Caco-2 (cell line): ENCODE measurements around the gene ITGA7. TPM values are rescaled to one million over a fixed set of nuclear protein-coding genes. Genes with fewer than 3 reads are reported as not detected.

Experiments used
- BruUV-seq: library from RNA; stranded (reverse); fragments of 400-500 nt; replicated peaks from 2 replicates; lab custom pipeline; 2021; lab: Mats Ljungman, UMichigan
- CTCF ChIA-PET: fragments of 300-600 bp; sonication (Branson Sonifier 250); formaldehyde crosslinking; loops from one replicate; lab custom pipeline; 2022; ENCODE audit warnings: antibody characterized with exemption; lab: Charles Lee
- POLR2A ChIA-PET: fragments of 300-600 bp; sonication (Branson Sonifier 250); formaldehyde crosslinking; loops from one replicate; lab custom pipeline; 2022; ENCODE audit warnings: antibody characterized with exemption; lab: Charles Lee
- DNase-seq, 2 experiments: peaks; one replicate each; pipeline versions ENCODE4 v3.0.0 to v3.0.0-alpha.2; 2020 to 2022
- H3K27me3 ChIP-seq: replicated peaks from 2 replicates; pipeline ENCODE4 v1.6.0; 2011; ENCODE audit warnings: low read length; ENCODE audit not compliant: control insufficient read depth, insufficient read depth
- H3K36me3 ChIP-seq: 2 replicates; pipeline ENCODE4 v1.5.1; 2011; ENCODE audit warnings: low read length; ENCODE audit not compliant: control insufficient read depth, insufficient read depth
- H3K4me1 ChIP-seq: fragments of 250-450 bp; sonication (Bioruptor Pico); 2 replicates; pipeline ENCODE4 v1.5.1; 2020; ENCODE audit warnings: mild to moderate bottlenecking
- H3K4me3 ChIP-seq: 2 replicates; pipeline ENCODE4 v1.5.1; 2011; ENCODE audit warnings: low read depth, mild to moderate bottlenecking, control low read depth, low read length
- H3K9me3 ChIP-seq: fragments of 250-450 bp; sonication (Bioruptor Pico); 2 replicates; pipeline ENCODE4 v1.5.1; 2020; ENCODE audit warnings: mild to moderate bottlenecking, moderate library complexity
- H3K27ac Mint-ChIP-seq: one replicate; pipeline ENCODE4 v1.8.0; 2022; ENCODE audit warnings: mixed read lengths; ENCODE audit not compliant: unreplicated experiment
- H3K27me3 Mint-ChIP-seq: one replicate; pipeline ENCODE4 v1.8.0; 2022; ENCODE audit warnings: mixed read lengths; ENCODE audit not compliant: insufficient read depth, unreplicated experiment
- H3K36me3 Mint-ChIP-seq: one replicate; pipeline ENCODE4 v1.8.0; 2022; ENCODE audit warnings: mild to moderate bottlenecking, mixed read lengths; ENCODE audit not compliant: insufficient read depth, unreplicated experiment
- H3K4me1 Mint-ChIP-seq: one replicate; pipeline ENCODE4 v1.8.0; 2022; ENCODE audit warnings: low read depth, mixed read lengths; ENCODE audit not compliant: unreplicated experiment
- H3K4me3 Mint-ChIP-seq: one replicate; pipeline ENCODE4 v1.8.0; 2022; ENCODE audit warnings: mild to moderate bottlenecking, moderate library complexity, mixed read lengths; ENCODE audit not compliant: unreplicated experiment
- H3K9me3 Mint-ChIP-seq: one replicate; pipeline ENCODE4 v1.8.0; 2022; ENCODE audit warnings: mixed read lengths; ENCODE audit not compliant: unreplicated experiment
- CTCF ChIP-seq, 2 experiments: fragments of 200-600 bp in 1 of 2; IDR thresholded peaks; 1 replicate in 1 of 2; 2 replicates in 1 of 2; pipeline versions ENCODE4 v1.5.1 to v1.8.0; 2011 to 2022; ENCODE audit warnings: antibody characterized with exemption in 1 of 2, control low read depth in 1 of 2, inconsistent platforms in 1 of 2, low read depth in 1 of 2, low read length in 1 of 2, mild to moderate bottlenecking in 1 of 2, moderate library complexity in 1 of 2; ENCODE audit not compliant: insufficient read depth in 1 of 2, severe bottlenecking in 1 of 2, unreplicated experiment in 1 of 2
- intact Hi-C: fragments of 100-400 bp; cut with micrococcal nuclease; formaldehyde crosslinking; loops from one replicate; pipeline ENCODE4 v1.10.0; 2022; ENCODE audit not compliant: unreplicated experiment
- total RNA-seq: library from RNA; stranded (reverse); gene quantifications from 2 replicates; pipeline ENCODE4 v1.2.3, GENCODE V29; 2022

The ITGA7 gene
- total RNA-seq, 1 experiment from 2014 or later = 46.1 TPM

GRCh38 chr12:55738123-55739024, 30.7 kb upstream of the ITGA7 start:
- POLR2A ChIA-PET = interaction anchor here (0.6 to 1.2 kb wide), 7 partner anchors 9 to 362 kb away, joined by 3 to 9 read pairs (median 4); partner anchors contain the start of genes CD63, DNAJC14, ORMDL2 and SARNP
- Mint-ChIP-seq H3K9me3 (no peaks in the 10 kb centered on the region), H3K27ac (peak overlapping the region; percentile 43), H3K4me1 (peaks cover 28% of the 10 kb centered on the region), H3K36me3 (no peaks in the 10 kb centered on the region), H3K27me3 (no peaks in the 10 kb centered on the region), H3K4me3 (peak overlapping the region; percentile 77)
- Histone ChIP-seq H3K27me3 (no peaks in the 10 kb centered on the region), H3K4me1 (peaks cover 14% of the 10 kb centered on the region), H3K9me3 (no peaks in the 10 kb centered on the region), H3K36me3 (no peaks in the 10 kb centered on the region), H3K4me3 (peak overlapping the region; percentile 48)
- CTCF ChIA-PET = interaction anchor here (0.5 to 3.8 kb wide), 31 partner anchors 9 to 451 kb away, joined by 3 to 37 read pairs (median 6); partner anchors contain the start of genes CD63, DNAJC14, ORMDL2 and PA2G4
- no TSS peak for BruUV-seq
- intact Hi-C loops = loop anchor here (1.0 to 2.0 kb wide), 6 partner anchors 59 to 303 kb away; partner anchors contain the start of genes PYM1, RPS26 and SUOX
- TF ChIP-seq CTCF (IDR thresholded peaks at IDR 0.05; ENCODE audit: insufficient read depth in 1 of 2, low read depth in 1 of 2, low read length in 1 of 2, severe bottlenecking in 1 of 2, unreplicated experiment in 1 of 2) = peak; percentile 70 to 75
- DNase-seq = peak; percentile 82 to 84

- Histone ChIP-seq H3K4me3 (peak overlapping the region; percentile 48), H3K9me3 (no peaks in the 10 kb centered on the region), H3K36me3 (no peaks in the 10 kb centered on the region), H3K4me1 (peaks cover 12% of the 10 kb centered on the region), H3K27me3 (no peaks in the 10 kb centered on the region)
- BruUV-seq = no TSS peak
- peak overlapping the region; percentile 77 for H3K4me3 Mint-ChIP-seq
- H3K4me1 Mint-ChIP-seq = peaks cover 25% of the 10 kb centered on the region
- TF ChIP-seq CTCF (IDR thresholded peaks at IDR 0.05; ENCODE audit: insufficient read depth in 1 of 2, low read depth in 1 of 2, low read length in 1 of 2, severe bottlenecking in 1 of 2, unreplicated experiment in 1 of 2) = no peak
- H3K27me3 Mint-ChIP-seq = no peaks in the 10 kb centered on the region
- peak overlapping the region; percentile 43 for H3K27ac Mint-ChIP-seq
- no peaks in the 10 kb centered on the region for H3K9me3 Mint-ChIP-seq
- ChIA-PET POLR2A (interaction anchor here (0.6 to 0.9 kb wide), 4 partner anchors 9 to 363 kb away, joined by 3 to 6 read pairs (median 4); partner anchors contain the start of genes CD63 and DNAJC14), CTCF (interaction anchor here (0.6 to 3.8 kb wide), 27 partner anchors 9 to 466 kb away, joined by 3 to 37 read pairs (median 7); partner anchors contain the start of genes CD63, DNAJC14, ORMDL2 and PA2G4)
- H3K36me3 Mint-ChIP-seq = no peaks in the 10 kb centered on the region
- no peak for DNase-seq
- intact Hi-C loops = loop anchor here (1.0 to 2.0 kb wide), 8 partner anchors 13 to 304 kb away; partner anchors contain the start of genes PYM1, RPS26 and SUOX
Observed at GRCh38 chr12:55737581-55738122, 29.9 kb upstream of the ITGA7 start.
